Cardiac muscle cell (in vitro differentiated cells and primary cell): ENCODE results near the gene KBTBD7. TPM values are rescaled to one million over a fixed set of nuclear protein-coding genes. Genes with fewer than 3 reads are reported as not detected.
A peak's percentile ranks its signal among the peaks of the same experiment; 100 is the strongest.

Experiments used
- DNase-seq, 2 donors: peaks; one replicate each; pipeline versions ENCODE4 v3.0.0 to v3.0.0-alpha.2; 2010 to 2017; ENCODE audit warnings: low read depth in 1 of 2, low spot score in 1 of 2
- H3K27ac ChIP-seq: fragments of 200-600 bp; sonication (generic); 2 replicates; pipeline ENCODE4 v1.5.1; 2016
- H3K27me3 ChIP-seq: fragments of 200-600 bp; sonication (generic); 2 replicates; pipeline ENCODE4 v1.6.0; 2016; ENCODE audit warnings: control low read depth
- H3K36me3 ChIP-seq: fragments of 200-600 bp; sonication (generic); 2 replicates; pipeline ENCODE4 v1.5.1; 2016; ENCODE audit warnings: control low read depth
- H3K4me1 ChIP-seq: fragments of 200-600 bp; sonication (generic); 2 replicates; pipeline ENCODE4 v1.8.1; 2017; ENCODE audit warnings: low read depth, mild to moderate bottlenecking, mixed run types
- H3K4me3 ChIP-seq: fragments of 200-600 bp; sonication (generic); 2 replicates; pipeline ENCODE4 v1.5.1; 2016; ENCODE audit warnings: mild to moderate bottlenecking
- H3K9me3 ChIP-seq: fragments of 200-600 bp; sonication (generic); 2 replicates; pipeline ENCODE4 v1.5.1; 2017; ENCODE audit warnings: low read depth, mild to moderate bottlenecking, control low read depth
- polyA plus RNA-seq: library from polyadenylated mRNA; unstranded; fragments of >200 nt; fragmentation: Nextera tagmentation; extraction: Ambion mirVana; gene quantifications from 2 replicates; pipeline ENCODE4 v1.2.1, GENCODE V29; 2016
- total RNA-seq: library from RNA; depleted of rRNA; stranded (reverse); fragments of >200 nt; gene quantifications from 2 replicates; pipeline ENCODE4 v1.2.3, GENCODE V29; 2016
- TF ChIP-seq, protein P1 (sequence below): IDR thresholded peaks from 2 replicates; pipeline ENCODE4 v1.5.1; 2012; ENCODE audit warnings: low read depth, mild to moderate bottlenecking, low read length

The KBTBD7 gene
- total and polyA plus RNA-seq, 2 experiments from 2014 or later = 9.5 to 15.5 TPM

DNA sequence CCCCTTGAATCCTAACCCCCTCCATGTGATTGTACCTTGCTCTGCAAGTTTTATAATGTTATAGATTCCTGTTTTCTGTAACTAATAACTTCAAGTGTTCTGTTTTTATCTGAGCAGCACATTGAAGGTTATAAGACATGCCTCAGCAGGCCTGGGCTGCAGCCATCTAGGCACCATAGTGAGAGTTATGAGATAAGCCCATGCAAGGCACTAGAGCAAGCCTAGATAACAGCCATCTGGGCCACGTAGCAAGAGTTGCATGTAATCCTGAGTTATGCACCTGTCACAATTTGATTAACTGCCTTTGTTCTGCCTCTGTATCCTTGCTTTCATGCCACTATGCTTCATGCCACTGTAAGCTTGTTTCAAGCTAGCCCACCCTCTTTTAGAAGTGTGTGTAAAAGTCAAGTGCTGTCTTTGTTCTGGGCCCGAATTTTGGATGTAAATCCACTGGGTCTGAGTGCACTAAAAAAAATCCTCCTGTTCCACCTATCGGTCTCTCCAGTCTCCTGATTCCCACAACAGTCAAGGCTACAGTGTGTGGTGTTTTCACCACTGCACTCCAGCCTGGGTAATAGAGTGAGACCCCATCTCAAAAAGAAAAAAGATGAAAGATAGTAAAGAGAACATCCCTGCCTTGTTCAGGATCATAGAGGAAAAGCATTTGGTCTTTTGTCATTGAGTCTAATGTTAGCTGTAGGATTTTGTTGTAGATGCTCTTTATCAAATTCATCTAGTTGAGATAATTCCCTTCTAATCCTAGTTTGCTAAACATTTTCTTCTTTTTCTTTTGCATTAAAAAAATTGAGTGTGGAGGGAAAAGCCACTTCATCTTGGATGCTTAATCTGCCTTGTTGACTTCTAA, 45.7 kb downstream of the KBTBD7 start:
- no peaks in the 10 kb centered on the region for H3K4me1 ChIP-seq
- H3K4me3 ChIP-seq = no peak overlapping the region
- TF ChIP-seq, protein P1, sequence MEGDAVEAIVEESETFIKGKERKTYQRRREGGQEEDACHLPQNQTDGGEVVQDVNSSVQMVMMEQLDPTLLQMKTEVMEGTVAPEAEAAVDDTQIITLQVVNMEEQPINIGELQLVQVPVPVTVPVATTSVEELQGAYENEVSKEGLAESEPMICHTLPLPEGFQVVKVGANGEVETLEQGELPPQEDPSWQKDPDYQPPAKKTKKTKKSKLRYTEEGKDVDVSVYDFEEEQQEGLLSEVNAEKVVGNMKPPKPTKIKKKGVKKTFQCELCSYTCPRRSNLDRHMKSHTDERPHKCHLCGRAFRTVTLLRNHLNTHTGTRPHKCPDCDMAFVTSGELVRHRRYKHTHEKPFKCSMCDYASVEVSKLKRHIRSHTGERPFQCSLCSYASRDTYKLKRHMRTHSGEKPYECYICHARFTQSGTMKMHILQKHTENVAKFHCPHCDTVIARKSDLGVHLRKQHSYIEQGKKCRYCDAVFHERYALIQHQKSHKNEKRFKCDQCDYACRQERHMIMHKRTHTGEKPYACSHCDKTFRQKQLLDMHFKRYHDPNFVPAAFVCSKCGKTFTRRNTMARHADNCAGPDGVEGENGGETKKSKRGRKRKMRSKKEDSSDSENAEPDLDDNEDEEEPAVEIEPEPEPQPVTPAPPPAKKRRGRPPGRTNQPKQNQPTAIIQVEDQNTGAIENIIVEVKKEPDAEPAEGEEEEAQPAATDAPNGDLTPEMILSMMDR = no peak
- no peaks in the 10 kb centered on the region for H3K36me3 ChIP-seq
- H3K27ac ChIP-seq = no peak overlapping the region
- H3K9me3 ChIP-seq = peaks cover 3% of the 10 kb centered on the region
- no peak for DNase-seq
- no peaks in the 10 kb centered on the region for H3K27me3 ChIP-seq

DNA sequence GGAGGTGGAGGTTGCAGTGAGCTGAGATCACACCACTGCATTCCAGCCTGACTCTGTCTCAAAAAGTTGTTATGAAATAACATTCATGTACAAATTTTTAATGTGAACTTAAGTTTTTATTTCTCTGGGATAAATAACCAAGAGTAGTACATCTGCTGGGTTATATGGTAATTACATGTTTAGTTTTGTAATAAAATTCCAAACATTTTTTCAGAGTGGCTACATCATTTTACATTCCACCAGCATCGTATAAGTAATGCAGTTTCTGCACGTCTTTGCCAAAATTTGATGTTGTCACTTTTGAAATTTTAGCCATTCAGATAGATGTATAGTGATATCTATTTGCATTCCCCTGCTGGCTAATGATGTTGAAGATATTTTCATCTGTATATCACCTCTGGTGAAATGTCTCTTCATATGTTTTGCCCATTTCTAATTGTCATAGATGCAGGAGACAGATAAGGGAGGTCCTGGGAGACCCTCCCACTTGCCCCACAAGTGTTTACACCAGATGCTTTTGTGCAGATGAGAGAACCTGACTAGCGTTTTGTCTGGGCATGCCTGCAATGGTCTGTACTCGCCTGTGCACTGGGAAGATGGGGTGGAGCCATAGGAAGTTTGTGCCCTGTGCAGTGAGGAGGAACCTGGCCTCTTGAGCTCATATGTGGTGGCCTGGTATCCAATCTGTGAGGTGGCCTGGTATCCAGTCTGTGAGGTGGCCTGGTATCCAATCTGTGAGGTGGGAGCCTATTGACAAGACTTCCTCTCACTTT, 49.0 kb downstream of the KBTBD7 start:
- Histone ChIP-seq H3K4me3 (no peak overlapping the region), H3K27me3 (no peaks in the 10 kb centered on the region), H3K9me3 (peaks cover 3% of the 10 kb centered on the region), H3K36me3 (no peaks in the 10 kb centered on the region), H3K4me1 (no peaks in the 10 kb centered on the region), H3K27ac (no peak overlapping the region)
- DNase-seq = peak in 1 of 2 donors; percentile 27
- TF ChIP-seq, protein P1 = no peak

DNA sequence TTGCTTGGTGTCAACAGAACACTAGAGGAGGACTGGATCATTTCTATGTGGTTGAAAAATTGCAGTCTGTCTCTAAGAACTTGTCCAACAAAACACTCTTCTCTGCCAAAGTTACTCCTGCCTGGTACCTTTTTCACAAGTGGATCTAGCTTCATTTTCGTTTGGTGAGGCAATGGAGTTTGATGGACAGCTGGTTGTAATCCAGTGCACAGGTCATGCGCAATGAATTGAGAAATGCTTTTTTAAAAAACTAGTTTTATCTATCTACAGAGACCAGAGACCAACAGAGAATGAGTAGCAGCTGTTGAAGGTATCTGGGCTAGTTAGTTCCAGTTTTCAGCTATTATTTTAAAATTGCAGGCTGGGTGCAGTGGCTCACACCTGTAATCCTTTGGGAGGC, 49.8 kb downstream of the KBTBD7 start:
- Histone ChIP-seq H3K4me3 (no peak overlapping the region), H3K27me3 (no peaks in the 10 kb centered on the region), H3K36me3 (no peaks in the 10 kb centered on the region), H3K9me3 (peaks cover 3% of the 10 kb centered on the region), H3K4me1 (no peaks in the 10 kb centered on the region), H3K27ac (no peak overlapping the region)
- DNase-seq = peak in 1 of 2 donors; percentile 27
- TF ChIP-seq, protein P1 = no peak

Other genes with a start within 250 kb of the KBTBD7 start
- gene ELF1, start 175.3 kb downstream of the KBTBD7 start, total RNA-seq = 30.0 and 36.8 TPM in 2 replicates
- 22.2 and 23.6 TPM in 2 replicates for gene ELF1, start 175.3 kb downstream of the KBTBD7 start, polyA plus RNA-seq
- gene WBP4, start 133.1 kb downstream of the KBTBD7 start, total RNA-seq = 6.2 and 8.1 TPM in 2 replicates
- gene WBP4, start 133.1 kb downstream of the KBTBD7 start, polyA plus RNA-seq = 9.9 and 11.0 TPM in 2 replicates
- gene KBTBD6, start 61.8 kb downstream of the KBTBD7 start, total RNA-seq = 8.6 and 13.8 TPM in 2 replicates
- 7.9 and 10.2 TPM in 2 replicates for gene KBTBD6, start 61.8 kb downstream of the KBTBD7 start, polyA plus RNA-seq
- gene MTRF1, start 69.0 kb upstream of the KBTBD7 start, total RNA-seq = 6.6 and 8.4 TPM in 2 replicates
- 11.0 and 14.8 TPM in 2 replicates for gene MTRF1, start 69.0 kb upstream of the KBTBD7 start, polyA plus RNA-seq
- 7.4 and 15.5 TPM in 2 replicates for gene NAA16, start 116.7 kb upstream of the KBTBD7 start, total RNA-seq
- gene NAA16, start 116.7 kb upstream of the KBTBD7 start, polyA plus RNA-seq = 18.6 and 19.8 TPM in 2 replicates